Gastrocnemius medialis (tissue), 4 donors: ENCODE measurements around the gene CDC5L. TPM values are rescaled to one million over a fixed set of nuclear protein-coding genes. Genes with fewer than 3 reads are reported as not detected.

ENCODE experiments used
- ATAC-seq, 2 donors: fragments of 150-250 bp; one replicate each; pipeline ENCODE4 v1.9.1; 2016
- DNase-seq, 2 donors: peaks; one replicate each; pipeline ENCODE4 v3.0.0-alpha.2; 2019
- H3K27ac ChIP-seq, 4 donors: fragments of 200-600 bp; sonication (generic); 1 replicate in 1 of 4; 2 replicates in 3 of 4; pipeline ENCODE4 v1.5.1; 2016 to 2018; ENCODE audit warnings: mild to moderate bottlenecking in 2 of 4, moderate library complexity in 1 of 4
- H3K27me3 ChIP-seq, 3 donors: fragments of 200-600 bp; sonication (generic) in 2 of 3; 1 replicate in 1 of 3; 2 replicates in 2 of 3; pipeline versions ENCODE4 v1.5.1 to v1.6.0; 2016 to 2019; ENCODE audit warnings: mild to moderate bottlenecking in 1 of 3, moderate library complexity in 1 of 3
- H3K36me3 ChIP-seq, 2 donors: fragments of 200-600 bp; sonication (generic) in 1 of 2; one replicate each; pipeline ENCODE4 v1.5.1; 2017 to 2018
- H3K4me1 ChIP-seq, 2 donors: fragments of 200-600 bp; sonication (generic) in 1 of 2; one replicate each; pipeline ENCODE4 v1.5.1; 2016 to 2017; ENCODE audit warnings: mild to moderate bottlenecking in 2 of 2
- H3K4me3 ChIP-seq, 4 donors: fragments of 200-600 bp; sonication (generic) in 3 of 4; 1 replicate in 1 of 4; 2 replicates in 3 of 4; pipeline ENCODE4 v1.5.1; 2016 to 2019; ENCODE audit warnings: mild to moderate bottlenecking in 2 of 4
- H3K9me3 ChIP-seq, 3 donors: fragments of 200-600 bp; sonication (generic) in 2 of 3; 1 replicate in 1 of 3; 2 replicates in 2 of 3; pipeline ENCODE4 v1.5.1; 2016 to 2019
- POLR2A ChIP-seq, 2 donors: fragments of 450-650 bp; IDR thresholded peaks; one replicate each; pipeline ENCODE4 v1.6.1; 2017; ENCODE audit warnings: antibody characterized with exemption in 2 of 2, mild to moderate bottlenecking in 2 of 2, moderate library complexity in 2 of 2
- in situ Hi-C, 4 donors: fragments of 200-750 bp; cut with MboI; loops; one replicate each; pipeline versions ENCODE4 v1.15.0 to v1.8.0; 2017; ENCODE audit warnings: low sequenced_read_pairs in 4 of 4
- intact Hi-C: fragments of 100-400 bp; cut with DNase I; formaldehyde crosslinking; loops from one replicate; pipeline ENCODE4 v1.15.1; 2023; ENCODE audit warnings: low total_unique reads
- total RNA-seq, 4 donors: library from RNA; depleted of rRNA; stranded (reverse); fragments of >200 nt; gene quantifications; one replicate each; pipeline versions ENCODE4 v1.1.0 to v1.2.3, GENCODE V29; 2016
- TF ChIP-seq, protein P1 (sequence below), 5 experiments: fragments of 450-650 bp in 3 of 5; fragments of 200-600 bp in 2 of 5; sonication (generic) in 2 of 5; IDR thresholded peaks in 4 of 5; conservative IDR thresholded peaks in 1 of 5; 1 replicate in 4 of 5; 2 replicates in 1 of 5; pipeline ENCODE4 v1.5.1; 2016 to 2019; ENCODE audit warnings: antibody characterized with exemption in 5 of 5, mild to moderate bottlenecking in 3 of 5, moderate library complexity in 3 of 5

CDC5L gene
- total RNA-seq, 4 donors from 2014 or later: 26.3 to 30.3 (median 27.7) TPM

GRCh38 chr6:44373051-44373450 is 14.5 kb upstream of the CDC5L start:
- DNase-seq: no peak
- Histone ChIP-seq H3K4me1 (no peaks in the 10 kb centered on the region), H3K9me3 (no peaks in the 10 kb centered on the region), H3K27ac (no peak overlapping the region), H3K36me3 (no peaks in the 10 kb centered on the region), H3K4me3 (no peak overlapping the region), H3K27me3 (no peaks in the 10 kb centered on the region)
- no peak for TF ChIP-seq POLR2A (IDR thresholded peaks at IDR 0.05)
- TF ChIP-seq, protein P1, sequence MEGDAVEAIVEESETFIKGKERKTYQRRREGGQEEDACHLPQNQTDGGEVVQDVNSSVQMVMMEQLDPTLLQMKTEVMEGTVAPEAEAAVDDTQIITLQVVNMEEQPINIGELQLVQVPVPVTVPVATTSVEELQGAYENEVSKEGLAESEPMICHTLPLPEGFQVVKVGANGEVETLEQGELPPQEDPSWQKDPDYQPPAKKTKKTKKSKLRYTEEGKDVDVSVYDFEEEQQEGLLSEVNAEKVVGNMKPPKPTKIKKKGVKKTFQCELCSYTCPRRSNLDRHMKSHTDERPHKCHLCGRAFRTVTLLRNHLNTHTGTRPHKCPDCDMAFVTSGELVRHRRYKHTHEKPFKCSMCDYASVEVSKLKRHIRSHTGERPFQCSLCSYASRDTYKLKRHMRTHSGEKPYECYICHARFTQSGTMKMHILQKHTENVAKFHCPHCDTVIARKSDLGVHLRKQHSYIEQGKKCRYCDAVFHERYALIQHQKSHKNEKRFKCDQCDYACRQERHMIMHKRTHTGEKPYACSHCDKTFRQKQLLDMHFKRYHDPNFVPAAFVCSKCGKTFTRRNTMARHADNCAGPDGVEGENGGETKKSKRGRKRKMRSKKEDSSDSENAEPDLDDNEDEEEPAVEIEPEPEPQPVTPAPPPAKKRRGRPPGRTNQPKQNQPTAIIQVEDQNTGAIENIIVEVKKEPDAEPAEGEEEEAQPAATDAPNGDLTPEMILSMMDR (IDR thresholded peaks at IDR 0.05 in 4 of 5, conservative IDR thresholded peaks at IDR 0.05 in 1 of 5): no peak
- intact Hi-C loops (no loop called here), in situ Hi-C loops (no loop called here)
- no peak for ATAC-seq

- intact Hi-C loops (no loop called here), in situ Hi-C loops (no loop called here)
- Histone ChIP-seq H3K9me3 (no peaks in the 10 kb centered on the region), H3K36me3 (no peaks in the 10 kb centered on the region), H3K4me3 (no peak overlapping the region), H3K4me1 (no peaks in the 10 kb centered on the region), H3K27ac (no peak overlapping the region), H3K27me3 (no peaks in the 10 kb centered on the region)
- DNase-seq (no peak), ATAC-seq (no peak)
- TF ChIP-seq, protein P1 (IDR thresholded peaks at IDR 0.05 in 4 of 5, conservative IDR thresholded peaks at IDR 0.05 in 1 of 5): no peak
- TF ChIP-seq POLR2A (IDR thresholded peaks at IDR 0.05): no peak
Observed at GRCh38 chr6:44373787-44374186, 13.7 kb upstream of the CDC5L start.

DNA sequence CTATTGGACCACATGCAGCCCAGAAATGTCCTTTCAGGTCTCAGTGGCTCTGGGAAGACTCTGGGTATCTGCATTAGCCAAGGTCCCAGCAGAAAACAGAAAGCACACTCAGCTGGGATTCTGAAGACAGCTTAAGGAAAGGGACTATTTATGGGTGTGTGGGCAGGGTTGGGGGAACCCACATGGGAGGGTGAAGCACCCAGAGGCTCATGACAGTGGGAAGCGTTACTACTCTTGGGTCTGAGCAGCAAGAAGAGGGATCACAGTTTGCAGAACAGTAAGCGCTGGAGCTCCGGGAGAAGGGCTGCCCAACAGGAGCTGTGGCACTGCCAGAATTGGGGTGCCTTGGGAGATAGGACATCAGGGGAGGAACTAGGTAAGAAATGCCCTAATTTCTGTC is 12.4 kb upstream of the CDC5L start:
- no peak overlapping the region for H3K27ac ChIP-seq
- in situ Hi-C loops: no loop called here
- TF ChIP-seq, protein P1 (IDR thresholded peaks at IDR 0.05 in 4 of 5, conservative IDR thresholded peaks at IDR 0.05 in 1 of 5): no peak
- no peak for TF ChIP-seq POLR2A (IDR thresholded peaks at IDR 0.05)
- no peaks in the 10 kb centered on the region for H3K27me3 ChIP-seq
- H3K9me3 ChIP-seq: no peaks in the 10 kb centered on the region
- no peak for DNase-seq
- intact Hi-C loops: no loop called here
- no peaks in the 10 kb centered on the region for H3K36me3 ChIP-seq
- ATAC-seq: no peak
- H3K4me3 ChIP-seq: no peak overlapping the region
- no peaks in the 10 kb centered on the region for H3K4me1 ChIP-seq

DNA sequence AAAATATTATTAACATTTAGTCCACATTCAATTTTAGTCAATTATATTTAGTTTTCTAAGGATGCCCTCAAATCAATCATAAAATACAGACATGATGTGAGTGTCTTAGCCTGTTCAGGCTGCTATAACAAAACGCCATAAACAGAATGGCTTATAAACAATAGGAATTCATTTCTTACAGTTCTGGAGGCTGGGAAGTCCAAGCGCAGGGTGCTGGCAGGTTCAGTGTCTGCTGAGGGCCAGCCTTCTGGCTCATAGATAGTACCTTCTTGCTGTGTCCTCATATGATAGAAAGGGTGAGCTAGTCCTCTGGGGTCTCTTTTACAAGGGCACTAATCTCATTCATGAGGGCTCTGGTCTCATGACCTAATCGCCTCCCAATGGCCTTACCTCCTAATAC is 10.0 kb upstream of the CDC5L start:
- no peak for ATAC-seq
- no peaks in the 10 kb centered on the region for H3K36me3 ChIP-seq
- H3K4me1 ChIP-seq: no peaks in the 10 kb centered on the region
- H3K27ac ChIP-seq: no peak overlapping the region
- DNase-seq: no peak
- TF ChIP-seq, protein P1 (IDR thresholded peaks at IDR 0.05 in 4 of 5, conservative IDR thresholded peaks at IDR 0.05 in 1 of 5): no peak
- TF ChIP-seq POLR2A (IDR thresholded peaks at IDR 0.05): no peak
- H3K9me3 ChIP-seq: no peaks in the 10 kb centered on the region
- intact Hi-C loops (no loop called here), in situ Hi-C loops (no loop called here)
- no peaks in the 10 kb centered on the region for H3K27me3 ChIP-seq
- H3K4me3 ChIP-seq: no peak overlapping the region

DNA sequence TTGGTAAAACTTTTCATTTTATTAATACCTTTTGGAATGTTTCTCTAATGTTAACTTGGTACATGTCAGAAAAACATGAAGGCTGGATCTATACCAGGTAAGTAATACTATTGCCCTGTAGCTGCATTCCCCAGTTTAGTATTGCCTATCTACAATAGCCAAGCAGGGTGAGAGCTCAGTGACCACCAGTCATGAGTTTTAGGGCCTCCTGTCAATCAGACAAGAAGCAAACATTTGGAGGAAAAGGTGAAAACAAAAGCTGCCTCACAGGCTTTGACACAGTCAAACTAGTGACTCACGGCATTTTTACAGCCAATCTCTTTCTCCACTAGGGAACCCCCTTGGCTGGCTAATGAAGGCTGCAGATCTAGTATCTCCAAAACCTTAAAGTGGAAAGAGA is 9.5 kb upstream of the CDC5L start:
- intact Hi-C loops: no loop called here
- Histone ChIP-seq H3K27me3 (no peaks in the 10 kb centered on the region), H3K27ac (no peak overlapping the region), H3K9me3 (no peaks in the 10 kb centered on the region), H3K4me3 (no peak overlapping the region), H3K4me1 (no peaks in the 10 kb centered on the region), H3K36me3 (no peaks in the 10 kb centered on the region)
- no peak for TF ChIP-seq POLR2A (IDR thresholded peaks at IDR 0.05)
- TF ChIP-seq, protein P1 (IDR thresholded peaks at IDR 0.05 in 4 of 5, conservative IDR thresholded peaks at IDR 0.05 in 1 of 5): no peak
- in situ Hi-C loops: no loop called here
- ATAC-seq: no peak
- DNase-seq: no peak
